ENCODE measurements around the gene FAM53A. TPM values are rescaled to one million over a fixed set of nuclear protein-coding genes. Genes with fewer than 3 reads are reported as not detected.

FAM53A gene
- total and polyA plus RNA-seq, 2 of the 13 experiments (the other 11 are each of a cell fraction or from before 2014, with no cell fraction given): 0.48 to 1.1 TPM

- TF ChIP-seq AGO1 (IDR thresholded peaks at IDR 0.05; ENCODE audit: low read depth, low read length, poor library complexity, severe bottlenecking): no peak
- TF ChIP-seq LBX2 (CRISPR knock-in tag; IDR thresholded peaks at IDR 0.05; ENCODE audit: borderline replicate concordance): no peak
- no peak for TF ChIP-seq ZNF605 (CRISPR knock-in tag; IDR thresholded peaks at IDR 0.05)
- TF ChIP-seq ZNF639 (CRISPR knock-in tag; conservative IDR thresholded peaks at IDR 0.05): no peak
- no peak for TF ChIP-seq ZNF784 (CRISPR knock-in tag; IDR thresholded peaks at IDR 0.05; ENCODE audit: borderline replicate concordance)
- TF ChIP-seq FIP1L1 (IDR thresholded peaks at IDR 0.05; ENCODE audit: borderline replicate concordance, insufficient read depth, low read depth, low read length): no peak
- TF ChIP-seq ZNF720 (CRISPR knock-in tag; IDR thresholded peaks at IDR 0.05): no peak
- TF ChIP-seq MEF2D (CRISPR knock-in tag; IDR thresholded peaks at IDR 0.05): no peak
- TF ChIP-seq RXRA (CRISPR knock-in tag; IDR thresholded peaks at IDR 0.05): no peak
- TF ChIP-seq HOXA7 (CRISPR knock-in tag; IDR thresholded peaks at IDR 0.05): no peak
- TF ChIP-seq ZBTB49 (CRISPR knock-in tag; IDR thresholded peaks at IDR 0.05; ENCODE audit: borderline replicate concordance): no peak
- TF ChIP-seq FOXC1 (CRISPR knock-in tag; IDR thresholded peaks at IDR 0.05; ENCODE audit: borderline replicate concordance): peak; percentile 35; the same call in 1 of the 2 replicates
- no peak for TF ChIP-seq SMYD3 (CRISPR knock-in tag; IDR thresholded peaks at IDR 0.05)
- TF ChIP-seq ZBTB10 (CRISPR knock-in tag; IDR thresholded peaks at IDR 0.05; ENCODE audit: borderline replicate concordance): peak; percentile 19; the same call in 1 of the 2 replicates
- TF ChIP-seq ZNF276 (CRISPR knock-in tag; IDR thresholded peaks at IDR 0.05; ENCODE audit: low read depth): no peak
- no peak for TF ChIP-seq PLSCR1 (CRISPR knock-in tag; IDR thresholded peaks at IDR 0.05; ENCODE audit: borderline replicate concordance)
- peak; percentile 61 for TF ChIP-seq KDM2A (CRISPR knock-in tag; IDR thresholded peaks at IDR 0.05; ENCODE audit: borderline replicate concordance, low read depth)
Observed at GRCh38 chr4:1711571-1712215, 27.6 kb upstream of the FAM53A start (continued).

Measured in HepG2 (cell line).